ENCODE data around the gene PPT2. TPM values are rescaled to one million over a fixed set of nuclear protein-coding genes. Genes with fewer than 3 reads are reported as not detected.
"Not testable (repeated sequence)": the region's sequence is repeated elsewhere in the genome, so short reads cannot be mapped to it uniquely, and the experiment has no call there.

PPT2 gene
- total RNA-seq, 2 experiments from 2014 or later = 13.2 to 14.8 TPM

DNA sequence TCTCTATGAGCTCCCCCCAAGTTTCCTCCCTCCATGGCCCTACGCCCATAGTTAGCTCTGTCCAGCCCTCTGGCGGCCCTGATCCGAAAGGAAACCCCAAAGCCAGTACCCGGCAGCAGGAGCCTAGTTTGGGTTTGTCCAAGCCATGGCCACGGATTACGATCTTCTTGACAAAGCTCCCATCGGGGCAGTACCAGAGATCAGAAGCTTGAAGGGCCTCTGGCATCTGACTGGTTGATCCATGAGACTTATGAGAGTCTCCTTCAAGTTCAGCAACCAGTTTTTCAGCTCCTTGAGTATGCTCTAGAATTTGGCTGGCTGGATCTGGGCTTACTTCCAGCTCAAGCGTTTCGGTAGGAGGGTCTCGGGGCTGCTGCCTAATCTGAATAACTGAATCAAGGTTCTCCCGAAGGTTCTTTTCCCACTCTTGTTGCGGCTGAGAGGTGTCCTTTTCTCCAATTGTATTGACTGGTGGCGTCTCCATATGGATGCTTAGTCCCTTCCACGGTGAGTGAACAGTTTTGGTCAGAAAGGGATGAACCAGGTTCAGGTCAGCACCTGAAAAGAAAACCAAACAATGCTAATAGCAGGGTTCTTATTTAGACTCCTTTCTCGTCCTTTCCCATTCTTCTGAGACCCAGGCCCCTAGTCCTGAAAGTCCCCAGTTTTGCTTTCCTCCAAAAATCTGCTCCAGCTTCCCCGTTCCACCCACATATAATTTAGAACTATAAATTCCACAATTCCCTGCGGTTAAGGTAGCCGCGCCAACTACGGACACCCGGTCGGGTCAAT is 24.4 kb upstream of the PPT2 start:
- H3K4me3 Mint-ChIP-seq = peak overlapping the region; percentile 88

DNA sequence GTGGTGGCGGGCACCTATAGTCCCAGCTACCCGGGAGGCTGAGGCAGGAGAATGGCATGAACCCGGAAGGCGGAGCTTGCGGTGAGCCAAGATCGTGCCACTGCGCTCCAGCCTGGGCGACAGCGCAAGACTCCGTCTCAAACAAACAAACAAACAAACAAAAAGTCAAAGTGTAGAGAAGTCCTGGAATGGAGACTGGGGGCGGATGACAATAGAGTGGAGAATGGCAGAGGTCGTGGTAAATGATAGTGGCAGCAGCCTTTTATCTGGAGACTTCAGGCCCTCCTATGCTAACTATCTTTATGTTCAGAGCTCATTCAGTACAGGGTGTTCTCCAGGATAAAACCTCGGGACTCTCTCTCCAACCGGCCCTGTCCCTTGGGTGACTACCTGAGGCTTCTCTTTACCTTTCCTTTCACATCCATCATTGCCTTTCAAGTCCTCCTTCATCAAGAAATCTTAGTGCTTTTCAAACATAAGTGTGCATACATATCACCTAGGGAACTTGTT is 22.4 kb upstream of the PPT2 start:
- H3K27ac Mint-ChIP-seq = no peak overlapping the region
- DNase-seq = no peak
- CTCF ChIA-PET = interaction anchor here (0.6 to 1.0 kb wide), 2 partner anchors 27 to 732 kb away, joined by 3 read pairs; no protein-coding TSS in a partner anchor
- H3K36me3 Mint-ChIP-seq (ENCODE audit: low read depth) = peaks cover 5% of the 10 kb centered on the region
- intact Hi-C loops (cut with micrococcal nuclease) = no loop called here
- peaks cover 32% of the 10 kb centered on the region for H3K4me1 Mint-ChIP-seq (ENCODE audit: low read depth)
- H3K27me3 Mint-ChIP-seq (ENCODE audit: low read depth) = no peaks in the 10 kb centered on the region
- H3K4me3 Mint-ChIP-seq = peak overlapping the region; percentile 39
- H3K9me3 Mint-ChIP-seq = no peaks in the 10 kb centered on the region

More for the DNA sequence above, 24.4 kb upstream of the PPT2 start:
- H3K36me3 Mint-ChIP-seq (ENCODE audit: low read depth) = peaks cover 9% of the 10 kb centered on the region
- CTCF ChIA-PET = interaction anchor here (1.5 to 3.7 kb wide), 2 partner anchors 12 to 66 kb away, joined by 5 to 25 read pairs; no protein-coding TSS in a partner anchor
- intact Hi-C loops (cut with micrococcal nuclease) = loop anchor here (1.0 to 5.0 kb wide), 6 partner anchors 19 to 1443 kb away; partner anchors contain the start of genes EHMT2, PPT2, SKIC2 and TAP1
- peaks cover 39% of the 10 kb centered on the region for H3K4me1 Mint-ChIP-seq (ENCODE audit: low read depth)
- H3K9me3 Mint-ChIP-seq = no peaks in the 10 kb centered on the region
- peak overlapping the region; percentile 96 for H3K27ac Mint-ChIP-seq
- H3K27me3 Mint-ChIP-seq (ENCODE audit: low read depth) = no peaks in the 10 kb centered on the region
- DNase-seq = no peak

DNA sequence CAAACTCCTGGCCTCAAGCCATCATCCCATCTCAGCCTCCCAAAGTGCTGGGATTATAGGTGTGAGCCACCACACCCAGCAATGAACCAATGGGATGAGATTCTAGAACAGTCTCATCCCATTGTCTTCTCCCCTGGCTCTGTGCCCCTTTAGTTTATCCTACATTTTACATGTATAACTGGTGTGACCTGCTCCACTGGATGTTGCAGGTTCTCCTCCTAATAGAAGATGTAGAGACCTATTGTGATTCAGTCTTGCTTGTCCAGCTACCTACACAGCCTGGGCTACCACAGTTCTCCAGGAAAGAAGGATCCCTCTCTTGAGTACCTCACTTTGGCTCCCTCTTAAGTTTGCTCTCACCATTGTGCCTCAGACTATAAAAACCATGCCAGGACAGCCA is 21.8 kb upstream of the PPT2 start:
- CTCF ChIA-PET = no interaction called here
- Mint-ChIP-seq H3K36me3 (ENCODE audit: low read depth) (peaks cover 2% of the 10 kb centered on the region), H3K4me1 (ENCODE audit: low read depth) (peaks cover 25% of the 10 kb centered on the region), H3K4me3 (no peak overlapping the region), H3K27me3 (ENCODE audit: low read depth) (no peaks in the 10 kb centered on the region), H3K9me3 (no peaks in the 10 kb centered on the region), H3K27ac (no peak overlapping the region)
- intact Hi-C loops (cut with micrococcal nuclease) = no loop called here
- no peak for DNase-seq

DNA sequence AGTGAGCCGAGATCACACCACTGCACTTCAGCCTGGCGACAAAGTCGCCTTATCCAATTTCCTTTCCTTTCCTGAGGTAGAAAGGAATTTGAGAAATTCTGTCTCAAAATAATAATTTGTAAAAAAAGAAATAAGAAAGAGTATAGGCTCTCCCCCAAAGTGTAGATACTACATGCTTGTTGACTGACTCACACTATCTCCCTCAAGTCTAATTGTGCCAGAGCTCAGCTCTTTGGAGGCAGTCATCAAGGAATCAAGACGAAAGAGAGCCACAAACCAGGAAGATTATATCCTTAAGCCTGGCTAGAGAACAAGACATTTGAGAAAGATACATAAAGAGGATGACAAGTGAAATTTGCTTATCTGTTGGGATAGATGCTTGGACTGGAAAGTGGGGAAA is 20.2 kb upstream of the PPT2 start:
- H3K27me3 Mint-ChIP-seq (ENCODE audit: low read depth) = no peaks in the 10 kb centered on the region
- CTCF ChIA-PET = no interaction called here
- no peak overlapping the region for H3K4me3 Mint-ChIP-seq
- H3K4me1 Mint-ChIP-seq (ENCODE audit: low read depth) = peaks cover 15% of the 10 kb centered on the region
- no peak for DNase-seq
- intact Hi-C loops (cut with micrococcal nuclease) = no loop called here
- no peak overlapping the region for H3K27ac Mint-ChIP-seq
- H3K36me3 Mint-ChIP-seq (ENCODE audit: low read depth) = no peaks in the 10 kb centered on the region
- no peaks in the 10 kb centered on the region for H3K9me3 Mint-ChIP-seq

DNA sequence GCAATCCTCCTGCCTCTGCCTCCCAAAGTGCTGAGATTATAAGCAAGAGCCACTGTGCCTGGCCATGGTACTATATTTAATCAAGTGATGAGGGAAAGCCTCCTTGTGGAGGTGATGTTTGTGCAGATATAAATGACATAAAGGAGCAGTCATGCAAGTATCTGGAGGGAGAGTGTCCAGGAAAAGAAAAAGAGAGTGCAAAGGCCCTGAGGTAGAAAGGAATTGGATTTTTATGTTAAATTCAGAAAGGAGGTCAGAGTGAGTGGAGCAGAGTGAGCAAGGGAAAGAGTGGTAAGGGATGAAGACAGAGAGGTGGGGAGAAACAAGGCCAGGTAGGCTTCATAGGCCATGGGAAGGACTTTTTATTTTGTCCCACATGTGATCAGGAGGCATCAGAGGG is 16.5 kb upstream of the PPT2 start:
- no peaks in the 10 kb centered on the region for H3K36me3 Mint-ChIP-seq (ENCODE audit: low read depth)
- intact Hi-C loops (cut with micrococcal nuclease) = no loop called here
- H3K27ac Mint-ChIP-seq = no peak overlapping the region
- no peak for DNase-seq
- CTCF ChIA-PET = no interaction called here
- no peaks in the 10 kb centered on the region for H3K9me3 Mint-ChIP-seq
- H3K4me1 Mint-ChIP-seq (ENCODE audit: low read depth) = no peaks in the 10 kb centered on the region
- H3K4me3 Mint-ChIP-seq = no peak overlapping the region
- H3K27me3 Mint-ChIP-seq (ENCODE audit: low read depth) = no peaks in the 10 kb centered on the region

DNA sequence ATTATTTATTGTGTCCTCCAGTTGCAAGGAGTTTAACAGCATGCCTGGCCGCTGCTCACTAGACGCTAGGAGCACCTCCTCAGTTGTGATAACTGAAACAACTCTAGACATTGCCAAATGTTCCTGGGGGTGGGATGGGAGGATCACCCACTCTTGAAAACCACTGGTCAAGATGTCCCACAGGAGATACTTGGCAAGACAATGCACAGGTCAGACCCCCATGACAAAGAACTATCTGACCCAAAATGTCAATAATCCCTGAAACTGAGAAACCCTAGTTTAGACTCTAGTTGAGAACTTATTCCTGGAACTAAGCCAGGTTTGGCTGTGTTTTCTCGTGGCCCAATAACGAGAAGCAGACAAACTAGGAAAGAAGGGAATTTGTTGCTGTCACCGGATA is 14.4 kb upstream of the PPT2 start:
- no peaks in the 10 kb centered on the region for H3K4me1 Mint-ChIP-seq (ENCODE audit: low read depth)
- CTCF ChIA-PET = interaction anchor here (0.7 kb wide), 1 partner anchor 31 kb away, joined by 3 read pairs; no protein-coding TSS in a partner anchor
- H3K9me3 Mint-ChIP-seq = no peaks in the 10 kb centered on the region
- no peak overlapping the region for H3K27ac Mint-ChIP-seq
- no peak for DNase-seq
- intact Hi-C loops (cut with micrococcal nuclease) = no loop called here
- H3K4me3 Mint-ChIP-seq = no peak overlapping the region
- H3K27me3 Mint-ChIP-seq (ENCODE audit: low read depth) = no peaks in the 10 kb centered on the region
- H3K36me3 Mint-ChIP-seq (ENCODE audit: low read depth) = no peaks in the 10 kb centered on the region

DNA sequence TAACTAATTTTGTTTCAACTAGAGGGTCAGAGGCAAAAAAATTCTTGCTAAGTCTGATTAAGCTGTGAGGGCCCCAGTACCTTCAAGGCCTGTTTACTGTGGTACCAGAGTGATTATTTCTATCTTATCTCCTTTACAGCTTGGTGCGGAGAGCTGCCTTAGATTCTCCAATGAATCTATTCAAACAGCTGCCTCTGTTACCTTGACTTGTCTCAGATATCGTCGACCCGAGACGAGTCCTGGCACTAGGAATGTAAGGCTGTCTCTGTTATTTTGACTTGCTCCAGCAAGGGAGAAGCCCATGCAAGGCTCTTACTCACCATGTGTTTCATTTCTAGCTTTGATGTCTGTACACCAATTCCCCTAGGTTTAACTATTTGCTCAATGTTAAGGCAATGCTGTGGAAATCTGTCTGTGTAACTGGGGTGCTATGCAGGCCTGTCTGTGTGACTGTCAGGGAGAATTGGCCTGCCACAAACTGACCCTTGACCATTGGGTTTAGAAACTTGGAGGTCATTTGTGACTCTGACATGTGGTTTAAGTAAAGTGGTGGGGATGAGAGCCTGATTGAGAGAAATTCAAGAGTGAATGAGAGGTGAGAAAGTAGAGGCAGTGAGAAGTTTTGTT is 13.4 kb upstream of the PPT2 start:
- no peak overlapping the region for H3K27ac Mint-ChIP-seq
- no peaks in the 10 kb centered on the region for H3K9me3 Mint-ChIP-seq
- no peaks in the 10 kb centered on the region for H3K27me3 Mint-ChIP-seq (ENCODE audit: low read depth)
- no peaks in the 10 kb centered on the region for H3K36me3 Mint-ChIP-seq (ENCODE audit: low read depth)
- H3K4me1 Mint-ChIP-seq (ENCODE audit: low read depth) = no peaks in the 10 kb centered on the region
- CTCF ChIA-PET = no interaction called here
- no peak for DNase-seq
- H3K4me3 Mint-ChIP-seq = no peak overlapping the region
- intact Hi-C loops (cut with micrococcal nuclease) = no loop called here

DNA sequence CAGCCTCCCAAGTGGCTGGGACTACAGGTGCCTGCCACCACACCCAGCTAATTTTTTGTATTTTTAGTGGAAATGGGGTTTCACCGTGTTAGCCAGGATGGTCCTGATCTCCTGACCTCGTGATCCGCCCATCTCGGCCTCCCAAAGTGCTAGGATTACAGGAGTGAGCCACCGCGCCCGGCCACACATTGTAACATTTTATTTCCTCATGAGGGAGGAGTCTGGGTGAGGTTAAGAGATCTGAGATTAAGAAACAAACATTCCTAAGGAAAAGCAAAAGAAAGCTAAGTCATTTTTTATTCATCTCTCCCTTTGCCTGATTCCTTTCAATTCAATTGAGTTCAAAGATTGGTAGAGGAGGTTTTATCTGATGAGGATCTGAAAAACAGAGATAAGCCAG is 9.7 kb upstream of the PPT2 start:
- H3K4me1 Mint-ChIP-seq (ENCODE audit: low read depth) = peaks cover 13% of the 10 kb centered on the region
- H3K9me3 Mint-ChIP-seq; H3K4me3 Mint-ChIP-seq; H3K36me3 Mint-ChIP-seq (ENCODE audit: low read depth); CTCF ChIA-PET; DNase-seq; intact Hi-C loops (cut with micrococcal nuclease); H3K27ac Mint-ChIP-seq; H3K27me3 Mint-ChIP-seq (ENCODE audit: low read depth): not testable (repeated sequence)

DNA sequence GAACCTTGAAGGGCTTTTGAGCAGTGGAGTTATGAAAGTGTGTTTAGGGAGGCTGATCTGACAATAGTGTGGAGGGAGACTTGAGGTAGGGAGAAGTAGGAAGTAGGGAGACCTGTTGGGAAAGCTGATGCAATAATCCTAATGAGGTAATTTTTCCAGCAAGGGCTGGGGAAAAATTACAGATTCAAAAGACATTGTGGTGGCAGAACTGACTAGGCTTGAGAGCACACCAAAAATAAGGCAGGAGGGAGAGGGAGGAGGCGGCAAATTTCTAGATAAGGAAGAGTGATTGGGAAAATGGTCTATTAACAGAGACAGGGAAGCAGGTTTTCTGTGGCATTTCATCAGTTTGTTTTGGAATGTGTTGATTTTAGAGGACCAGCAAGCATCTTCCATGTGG is 7.7 kb upstream of the PPT2 start:
- Mint-ChIP-seq H3K4me1 (ENCODE audit: low read depth) (peaks cover 25% of the 10 kb centered on the region), H3K27ac (no peak overlapping the region), H3K36me3 (ENCODE audit: low read depth) (no peaks in the 10 kb centered on the region), H3K4me3 (no peak overlapping the region), H3K27me3 (ENCODE audit: low read depth) (peaks cover 8% of the 10 kb centered on the region), H3K9me3 (no peaks in the 10 kb centered on the region)
- CTCF ChIA-PET = no interaction called here
- intact Hi-C loops (cut with micrococcal nuclease) = no loop called here
- no peak for DNase-seq

DNA sequence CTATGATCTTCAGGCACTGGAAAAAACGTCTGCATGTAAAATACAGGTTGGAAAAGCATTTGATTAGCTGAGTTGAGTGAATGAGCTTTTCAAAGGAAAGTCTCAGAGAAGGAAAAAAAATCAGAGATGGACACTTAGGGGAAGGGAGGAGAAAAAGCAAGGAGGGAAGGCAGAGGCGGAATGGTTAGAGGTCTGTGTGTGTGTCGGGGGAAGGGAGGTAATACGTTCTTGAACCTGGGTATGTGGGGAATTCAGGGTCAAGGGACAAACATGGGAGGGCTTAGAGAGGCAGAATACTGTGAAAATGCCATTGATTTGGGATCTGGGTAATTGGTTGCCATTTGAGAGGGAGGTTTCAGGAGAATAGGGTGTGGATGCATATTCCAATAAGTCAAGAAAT is 7.3 kb upstream of the PPT2 start:
- Mint-ChIP-seq H3K4me1 (ENCODE audit: low read depth) (peaks cover 28% of the 10 kb centered on the region), H3K9me3 (no peaks in the 10 kb centered on the region), H3K27me3 (ENCODE audit: low read depth) (peaks cover 8% of the 10 kb centered on the region), H3K36me3 (ENCODE audit: low read depth) (no peaks in the 10 kb centered on the region), H3K4me3 (no peak overlapping the region), H3K27ac (peak overlapping the region; percentile 2)
- CTCF ChIA-PET = interaction anchor here (0.6 to 1.3 kb wide), 2 partner anchors 100 to 1066 kb away, joined by 4 to 5 read pairs; no protein-coding TSS in a partner anchor
- intact Hi-C loops (cut with micrococcal nuclease) = no loop called here
- DNase-seq = no peak

DNA sequence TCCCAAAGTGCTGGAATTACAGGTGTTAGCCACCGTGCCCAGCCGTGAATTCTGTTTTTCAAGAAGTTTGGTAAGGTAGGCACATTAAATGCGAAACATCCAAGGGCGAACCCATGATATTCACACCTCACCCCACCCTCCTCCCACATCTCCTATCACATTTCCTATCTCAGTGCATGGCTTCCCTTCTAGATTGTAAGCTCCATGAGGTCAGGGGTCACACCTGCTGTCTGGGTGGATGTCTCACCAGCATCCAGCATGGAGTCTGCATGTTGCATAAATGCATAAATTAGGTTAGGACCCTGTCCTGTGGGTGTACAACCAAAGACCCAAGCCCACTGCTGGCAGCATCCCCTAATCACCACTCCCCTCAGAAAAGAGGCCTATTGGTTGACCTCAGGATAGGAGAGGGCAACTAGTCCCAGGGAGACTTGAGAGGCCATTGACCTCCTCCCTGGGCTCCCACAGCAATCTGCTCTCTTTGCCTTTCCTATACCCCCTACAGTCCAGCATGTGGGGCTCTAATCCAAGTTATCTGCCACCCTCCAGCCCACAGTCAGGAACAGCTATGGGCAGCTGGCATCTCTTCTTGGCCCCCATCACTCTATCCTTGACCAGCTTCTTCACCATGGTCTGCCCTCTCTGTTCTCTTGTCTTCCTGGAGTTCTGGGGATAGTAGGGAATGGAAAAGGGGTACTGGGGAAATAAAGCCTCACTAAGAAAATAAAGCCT is 6.4 kb upstream of the PPT2 start:
- Mint-ChIP-seq H3K9me3 (no peaks in the 10 kb centered on the region), H3K4me3 (no peak overlapping the region), H3K27ac (no peak overlapping the region), H3K27me3 (ENCODE audit: low read depth) (peaks cover 8% of the 10 kb centered on the region), H3K36me3 (ENCODE audit: low read depth) (no peaks in the 10 kb centered on the region), H3K4me1 (ENCODE audit: low read depth) (peaks cover 35% of the 10 kb centered on the region)
- intact Hi-C loops (cut with micrococcal nuclease) = loop anchor here (1.0 kb wide), 1 partner anchor 17 kb away; the partner anchor contains the start of gene FKBPL
- CTCF ChIA-PET = interaction anchor here (1.3 kb wide), 1 partner anchor 99 kb away, joined by 4 read pairs; no protein-coding TSS in a partner anchor
- no peak for DNase-seq

Measured in activated naive CD4-positive, alpha-beta T cell treated with anti-CD3 and anti-CD28 coated beads for 36 hours (primary cell).